Testis (tissue), 3 donors: Measurements from ENCODE around the gene GORASP1. TPM values are rescaled to one million over a fixed set of nuclear protein-coding genes. Genes with fewer than 3 reads are reported as not detected.

Source experiments
- DNase-seq: peaks from one replicate; pipeline ENCODE4 v3.0.0-alpha.2; 2019
- H3K27ac ChIP-seq, 2 donors: fragments of 200-600 bp; sonication (generic); one replicate each; pipeline ENCODE4 v1.5.1; 2019
- H3K27me3 ChIP-seq: fragments of 200-600 bp; sonication (generic); one replicate; pipeline ENCODE4 v1.5.1; 2019
- H3K36me3 ChIP-seq: fragments of 200-600 bp; sonication (generic); one replicate; pipeline ENCODE4 v1.5.1; 2017; ENCODE audit warnings: low read depth; ENCODE audit errors: missing control alignments
- H3K4me1 ChIP-seq: fragments of 200-600 bp; sonication (generic); one replicate; pipeline ENCODE4 v1.5.1; 2019
- H3K4me3 ChIP-seq, 2 donors: fragments of 200-600 bp; sonication (generic); one replicate each; pipeline ENCODE4 v1.5.1; 2017 to 2019
- H3K9me3 ChIP-seq: fragments of 200-600 bp; sonication (generic); one replicate; pipeline ENCODE4 v1.5.1; 2017
- POLR2A ChIP-seq: fragments of 450-650 bp; IDR thresholded peaks from one replicate; pipeline ENCODE4 v1.6.1; 2017; ENCODE audit warnings: antibody characterized with exemption, mild to moderate bottlenecking, moderate library complexity
- WGBS, 2 donors: methylation state at CpG; one replicate each; pipeline ENCODE4 v1.1.5; 2018; 5-methylcytosine and 5-hydroxymethylcytosine counted together
- intact Hi-C: fragments of 100-400 bp; cut with DNase I; formaldehyde crosslinking; loops from one replicate; pipeline ENCODE4 v1.15.1; 2023; ENCODE audit warnings: low total_unique reads
- polyA plus RNA-seq: library from polyadenylated mRNA; stranded (reverse); fragments of 350-450 nt; fragmentation: Illumina TruSeq; extraction: RNeasy Lipid Tissue Mini Kit (QIAGEN cat#74804); gene quantifications from one replicate; pipeline ENCODE4 v1.2.3, GENCODE V29; 2014; ENCODE audit warnings: low read depth, low replicate concordance; ENCODE audit not compliant: insufficient read depth
- total RNA-seq, 2 donors: library from RNA; depleted of rRNA; stranded (reverse); fragments of >200 nt; gene quantifications; one replicate each; pipeline ENCODE4 v1.2.3, GENCODE V29; 2016
- TF ChIP-seq, protein P1 (sequence below), 3 experiments: fragments of 450-650 bp in 2 of 3; fragments of 200-600 bp in 1 of 3; sonication (generic) in 1 of 3; IDR thresholded peaks; one replicate each; pipeline ENCODE4 v1.5.1; 2016 to 2019; ENCODE audit warnings: antibody characterized with exemption in 3 of 3, mild to moderate bottlenecking in 2 of 3, moderate library complexity in 1 of 3

Gene GORASP1
- total and polyA plus RNA-seq, 3 donors from 2014 or later, result 69.5 to 92.1 (median 75.3) TPM

- Histone ChIP-seq H3K4me1 (peaks cover 16% of the 10 kb centered on the region), H3K4me3 (no peak overlapping the region), H3K27ac (no peak overlapping the region), H3K9me3 (no peaks in the 10 kb centered on the region), H3K36me3 (no peaks in the 10 kb centered on the region), H3K27me3 (no peaks in the 10 kb centered on the region)
- intact Hi-C loops, result no loop called here
- TF ChIP-seq POLR2A, result no peak
- TF ChIP-seq, protein P1, sequence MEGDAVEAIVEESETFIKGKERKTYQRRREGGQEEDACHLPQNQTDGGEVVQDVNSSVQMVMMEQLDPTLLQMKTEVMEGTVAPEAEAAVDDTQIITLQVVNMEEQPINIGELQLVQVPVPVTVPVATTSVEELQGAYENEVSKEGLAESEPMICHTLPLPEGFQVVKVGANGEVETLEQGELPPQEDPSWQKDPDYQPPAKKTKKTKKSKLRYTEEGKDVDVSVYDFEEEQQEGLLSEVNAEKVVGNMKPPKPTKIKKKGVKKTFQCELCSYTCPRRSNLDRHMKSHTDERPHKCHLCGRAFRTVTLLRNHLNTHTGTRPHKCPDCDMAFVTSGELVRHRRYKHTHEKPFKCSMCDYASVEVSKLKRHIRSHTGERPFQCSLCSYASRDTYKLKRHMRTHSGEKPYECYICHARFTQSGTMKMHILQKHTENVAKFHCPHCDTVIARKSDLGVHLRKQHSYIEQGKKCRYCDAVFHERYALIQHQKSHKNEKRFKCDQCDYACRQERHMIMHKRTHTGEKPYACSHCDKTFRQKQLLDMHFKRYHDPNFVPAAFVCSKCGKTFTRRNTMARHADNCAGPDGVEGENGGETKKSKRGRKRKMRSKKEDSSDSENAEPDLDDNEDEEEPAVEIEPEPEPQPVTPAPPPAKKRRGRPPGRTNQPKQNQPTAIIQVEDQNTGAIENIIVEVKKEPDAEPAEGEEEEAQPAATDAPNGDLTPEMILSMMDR (IDR thresholded peaks at IDR 0.05), result no peak
- 44 to 52% methylated on average over 4 of the region's 4 CpGs for WGBS, 2 donors
- no peak for DNase-seq
These were observed 34.0 kb upstream of the GORASP1 start for GRCh38 chr3:39141171-39141995.

DNA sequence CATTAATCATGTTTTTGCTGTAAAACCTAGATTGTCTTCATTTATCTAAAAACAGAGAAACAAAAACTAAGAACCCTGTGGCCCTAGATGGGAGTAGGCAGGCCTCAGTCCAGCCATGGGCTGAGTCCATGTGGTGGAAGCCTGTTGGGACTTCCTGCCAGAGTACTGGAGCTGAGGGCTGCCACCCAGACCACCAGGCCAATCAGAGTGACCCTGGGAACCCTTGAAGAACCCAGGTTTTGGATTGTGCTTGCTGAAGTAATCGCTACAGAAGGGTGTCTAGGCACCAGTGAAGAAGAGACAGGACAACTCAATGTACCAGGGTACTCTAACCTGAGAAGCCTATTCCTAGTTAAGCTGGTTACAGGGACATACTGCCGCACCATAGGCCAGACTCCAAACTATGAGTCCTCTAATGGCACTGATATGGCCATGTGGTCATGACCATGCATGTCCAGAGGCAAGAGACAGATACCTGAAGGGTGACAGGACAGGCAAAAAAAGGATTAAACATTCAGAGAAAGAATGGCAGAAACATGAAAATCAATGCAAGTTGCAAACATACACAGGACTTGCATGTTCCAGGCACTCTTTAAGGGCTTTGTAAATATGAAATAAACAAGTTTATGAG, 33.0 kb upstream of the GORASP1 start:
- intact Hi-C loops, result no loop called here
- no peak for TF ChIP-seq POLR2A
- TF ChIP-seq, protein P1 (IDR thresholded peaks at IDR 0.05), result no peak
- Histone ChIP-seq H3K27ac (no peak overlapping the region), H3K36me3 (no peaks in the 10 kb centered on the region), H3K4me1 (peaks cover 15% of the 10 kb centered on the region), H3K4me3 (no peak overlapping the region), H3K27me3 (no peaks in the 10 kb centered on the region), H3K9me3 (no peaks in the 10 kb centered on the region)
- DNase-seq, result no peak
- 97 to 98% methylated on average over 2 of the region's 2 CpGs for WGBS, 2 donors

GRCh38 chr3:39139442-39139841, 32.0 kb upstream of the GORASP1 start:
- DNase-seq, result no peak
- TF ChIP-seq POLR2A, result no peak
- TF ChIP-seq, protein P1 (IDR thresholded peaks at IDR 0.05), result no peak
- no peaks in the 10 kb centered on the region for H3K36me3 ChIP-seq
- peaks cover 15% of the 10 kb centered on the region for H3K4me1 ChIP-seq
- intact Hi-C loops, result no loop called here
- no peaks in the 10 kb centered on the region for H3K9me3 ChIP-seq
- 88 to 100% methylated on average over 2 of the region's 2 CpGs for WGBS, 2 donors
- H3K27ac ChIP-seq, result no peak overlapping the region
- no peak overlapping the region for H3K4me3 ChIP-seq
- no peaks in the 10 kb centered on the region for H3K27me3 ChIP-seq

DNA sequence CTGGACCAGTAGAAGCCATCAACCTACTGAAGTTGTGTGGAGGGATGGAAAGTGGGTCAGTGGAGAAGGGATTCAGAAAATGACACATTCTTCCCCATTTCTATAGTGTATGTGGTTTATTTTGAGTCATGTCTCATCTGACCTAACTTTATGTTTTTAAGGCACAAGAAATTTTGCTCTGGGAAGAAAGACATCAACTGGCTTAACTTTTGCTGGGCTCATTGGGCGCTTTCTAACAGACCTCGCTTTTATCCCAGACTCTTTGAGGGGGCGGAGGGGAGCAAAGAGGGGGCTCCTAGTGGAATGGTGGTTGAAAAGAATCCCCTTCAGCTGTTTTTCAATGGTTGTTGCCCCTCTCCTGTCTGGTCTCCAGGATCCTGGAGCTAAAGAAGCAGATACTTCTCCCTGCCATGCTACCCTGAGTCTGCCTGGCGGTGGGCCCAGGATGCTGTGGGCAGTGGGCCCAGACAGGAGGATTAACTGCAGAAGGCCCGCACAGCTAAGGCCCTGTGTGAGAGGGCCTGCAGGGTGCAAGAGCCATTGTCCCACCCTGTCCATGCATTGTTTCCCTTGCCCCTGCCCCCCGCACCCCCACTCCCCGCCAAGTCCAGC, 31.5 kb upstream of the GORASP1 start:
- Histone ChIP-seq H3K27me3 (no peaks in the 10 kb centered on the region), H3K4me1 (peaks cover 15% of the 10 kb centered on the region), H3K36me3 (no peaks in the 10 kb centered on the region), H3K27ac (no peak overlapping the region), H3K4me3 (no peak overlapping the region), H3K9me3 (no peaks in the 10 kb centered on the region)
- no peak for TF ChIP-seq POLR2A
- TF ChIP-seq, protein P1 (IDR thresholded peaks at IDR 0.05), result no peak
- DNase-seq, result no peak
- WGBS, 2 donors, result 80 to 85% methylated on average over 6 to 7 of the region's 7 CpGs
- intact Hi-C loops, result no loop called here
